PC-9 (cell line): Measurements from ENCODE around the gene ACER3. TPM values are rescaled to one million over a fixed set of nuclear protein-coding genes. Genes with fewer than 3 reads are reported as not detected.

Experiments used
- BruUV-seq: library from RNA; stranded (reverse); fragments of 400-500 nt; replicated peaks from 2 replicates; lab custom pipeline; 2021; lab: Mats Ljungman, UMichigan
- CTCF ChIA-PET: fragments of 300-600 bp; sonication (Branson Sonifier 250); formaldehyde crosslinking; loops from one replicate; lab custom pipeline; 2022; ENCODE audit warnings: antibody characterized with exemption; lab: Charles Lee
- POLR2A ChIA-PET: fragments of 300-600 bp; sonication (Branson Sonifier 250); formaldehyde crosslinking; loops from one replicate; lab custom pipeline; 2022; ENCODE audit warnings: antibody characterized with exemption; ENCODE audit not compliant: unreplicated experiment; lab: Charles Lee
- DNase-seq, 2 experiments: peaks; one replicate each; pipeline versions ENCODE4 v3.0.0 to v3.0.0-alpha.2; 2015 to 2022; ENCODE audit warnings: mixed read lengths in 1 of 2
- H2AFZ ChIP-seq: fragments of 200-600 bp; sonication (generic); 2 replicates; pipeline ENCODE4 v1.8.1; 2017; ENCODE audit warnings: antibody characterized with exemption
- H3F3A ChIP-seq: fragments of 200-600 bp; sonication (generic); 2 replicates; pipeline ENCODE4 v1.8.1; 2017; ENCODE audit warnings: antibody characterized with exemption, mild to moderate bottlenecking, low read depth; ENCODE audit not compliant: insufficient read depth
- H3K27ac ChIP-seq: fragments of 200-600 bp; sonication (generic); 2 replicates; pipeline ENCODE4 v1.6.1; 2016; ENCODE audit warnings: mixed run types
- H3K27me3 ChIP-seq: fragments of 200-600 bp; sonication (generic); 2 replicates; pipeline ENCODE4 v1.6.1; 2016; ENCODE audit warnings: low read depth, mixed run types; ENCODE audit not compliant: insufficient read depth
- H3K36me3 ChIP-seq: fragments of 200-600 bp; sonication (generic); 2 replicates; pipeline ENCODE4 v1.6.1; 2016; ENCODE audit warnings: low read depth, mixed run types
- H3K4me1 ChIP-seq: fragments of 200-600 bp; sonication (generic); replicated peaks from 2 replicates; pipeline ENCODE4 v1.6.1; 2016; ENCODE audit warnings: mixed run types; ENCODE audit not compliant: insufficient read depth
- H3K4me2 ChIP-seq: fragments of 200-600 bp; sonication (generic); 2 replicates; pipeline ENCODE4 v1.6.1; 2017; ENCODE audit warnings: mixed run types
- H3K4me3 ChIP-seq: fragments of 200-600 bp; sonication (generic); 2 replicates; pipeline ENCODE4 v1.6.1; 2016; ENCODE audit warnings: mixed run types
- H3K79me2 ChIP-seq: fragments of 200-600 bp; sonication (generic); 2 replicates; pipeline ENCODE4 v1.6.1; 2017; ENCODE audit warnings: low read depth, mixed run types
- H3K9me2 ChIP-seq: fragments of 200-600 bp; sonication (generic); 2 replicates; pipeline ENCODE4 v1.8.1; 2017; ENCODE audit warnings: mild to moderate bottlenecking; ENCODE audit not compliant: insufficient read depth
- H3K9me3 ChIP-seq: fragments of 200-600 bp; sonication (generic); 2 replicates; pipeline ENCODE4 v1.8.1; 2016; ENCODE audit warnings: low read depth; ENCODE audit not compliant: insufficient read depth
- H4K20me1 ChIP-seq: fragments of 200-600 bp; sonication (generic); 2 replicates; pipeline ENCODE4 v1.8.1; 2017; ENCODE audit not compliant: insufficient read depth
- CTCF ChIP-seq: fragments of 200-600 bp; sonication (generic); conservative IDR thresholded peaks from 2 replicates; pipeline ENCODE4 v1.6.1; 2017; ENCODE audit warnings: mixed run types, antibody characterized with exemption, mild to moderate bottlenecking, moderate library complexity
- EZH2 ChIP-seq: fragments of 200-600 bp; sonication (generic); IDR thresholded peaks from 2 replicates; pipeline ENCODE4 v1.8.0; 2017; ENCODE audit warnings: antibody characterized with exemption, low read depth
- intact Hi-C: fragments of 100-400 bp; cut with micrococcal nuclease; formaldehyde crosslinking; loops from one replicate; pipeline ENCODE4 v1.10.0; 2022; ENCODE audit not compliant: unreplicated experiment
- total RNA-seq: library from RNA; stranded (reverse); gene quantifications from 2 replicates; pipeline ENCODE4 v1.2.3, GENCODE V29; 2021

ACER3 gene
- total RNA-seq, 1 experiment from 2014 or later, result 21.3 TPM

DNA sequence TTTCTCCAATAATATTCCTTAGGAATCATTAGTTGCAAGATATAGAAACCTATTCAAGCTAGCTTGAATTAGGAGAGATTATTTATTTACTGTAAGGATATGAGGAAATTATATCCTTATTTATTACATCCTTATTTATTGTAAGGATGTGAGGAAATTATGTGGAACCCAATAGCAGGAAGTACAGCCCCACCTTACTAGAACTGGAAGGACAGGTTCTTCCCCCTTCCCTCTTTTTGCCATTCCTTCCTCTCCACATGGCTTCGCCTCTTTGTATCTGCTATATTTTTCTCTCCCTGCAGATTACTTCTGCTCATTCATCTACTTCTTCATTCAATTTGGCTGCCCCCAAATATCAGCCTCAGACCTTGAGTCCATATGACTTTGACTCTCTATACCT is 124.0 kb downstream of the ACER3 start:
- Histone ChIP-seq H3K4me3 (no peak overlapping the region), H3K4me1 (peaks cover 19% of the 10 kb centered on the region), H3K79me2 (no peaks in the 10 kb centered on the region), H4K20me1 (no peaks in the 10 kb centered on the region), H3K27me3 (no peaks in the 10 kb centered on the region), H3K27ac (no peak overlapping the region), H3K9me2 (no peaks in the 10 kb centered on the region), H3K4me2 (peak overlapping the region; percentile 54), H3K9me3 (no peaks in the 10 kb centered on the region), H3K36me3 (no peaks in the 10 kb centered on the region), H2AFZ (no peak overlapping the region), H3F3A (peaks cover 6% of the 10 kb centered on the region; the same call in 1 of the 2 replicates)
- BruUV-seq, result no TSS peak
- intact Hi-C loops, result no loop called here
- ChIA-PET CTCF (no interaction called here), POLR2A (no interaction called here)
- peak; percentile 12 to 74 for DNase-seq
- TF ChIP-seq EZH2, result no peak
- no peak for TF ChIP-seq CTCF

- intact Hi-C loops, result no loop called here
- no peak overlapping the region for H3K27ac ChIP-seq
- DNase-seq, result no peak
- H3K4me2 ChIP-seq, result no peak overlapping the region
- ChIA-PET CTCF (no interaction called here), POLR2A (no interaction called here)
- no peaks in the 10 kb centered on the region for H4K20me1 ChIP-seq
- no peak overlapping the region for H3K4me3 ChIP-seq
- no peaks in the 10 kb centered on the region for H3K79me2 ChIP-seq
- H3K27me3 ChIP-seq, result no peaks in the 10 kb centered on the region
- H3K4me1 ChIP-seq, result peaks cover 19% of the 10 kb centered on the region
- H2AFZ ChIP-seq, result no peak overlapping the region
- H3F3A ChIP-seq, result peaks cover 6% of the 10 kb centered on the region; the same call in 1 of the 2 replicates
- H3K36me3 ChIP-seq, result no peaks in the 10 kb centered on the region
- no peak for TF ChIP-seq CTCF
- TF ChIP-seq EZH2, result no peak
- no peaks in the 10 kb centered on the region for H3K9me2 ChIP-seq
- no TSS peak for BruUV-seq
- no peaks in the 10 kb centered on the region for H3K9me3 ChIP-seq
Observed at GRCh38 chr11:76987203-76987602, 126.5 kb downstream of the ACER3 start.

GRCh38 chr11:76990628-76991027 is 129.9 kb downstream of the ACER3 start:
- ChIA-PET CTCF (no interaction called here), POLR2A (no interaction called here)
- no peak for TF ChIP-seq EZH2
- TF ChIP-seq CTCF, result no peak
- no peak overlapping the region for H3K27ac ChIP-seq
- no peak overlapping the region for H3K4me3 ChIP-seq
- no peak overlapping the region for H3K4me2 ChIP-seq
- no peaks in the 10 kb centered on the region for H3K27me3 ChIP-seq
- no peaks in the 10 kb centered on the region for H3K79me2 ChIP-seq
- intact Hi-C loops, result no loop called here
- BruUV-seq, result no TSS peak
- no peak overlapping the region for H2AFZ ChIP-seq
- no peaks in the 10 kb centered on the region for H3K9me2 ChIP-seq
- no peaks in the 10 kb centered on the region for H3F3A ChIP-seq
- DNase-seq, result no peak
- H3K4me1 ChIP-seq, result no peaks in the 10 kb centered on the region
- H4K20me1 ChIP-seq, result no peaks in the 10 kb centered on the region
- H3K36me3 ChIP-seq, result no peaks in the 10 kb centered on the region
- no peaks in the 10 kb centered on the region for H3K9me3 ChIP-seq
